Tibial nerve (tissue), 4 donors: ENCODE results near the gene PDGFA. TPM values are rescaled to one million over a fixed set of nuclear protein-coding genes. Genes with fewer than 3 reads are reported as not detected.
A peak's percentile ranks its signal among the peaks of the same experiment; 100 is the strongest.

ENCODE experiments used
- DNase-seq, 2 donors: peaks; one replicate each; pipeline ENCODE4 v3.0.0-alpha.2; 2019; ENCODE audit warnings: low spot score in 2 of 2
- H3K27ac ChIP-seq, 4 donors: fragments of 200-600 bp; sonication (generic) in 3 of 4; one replicate each; pipeline ENCODE4 v1.5.1; 2017 to 2019; ENCODE audit warnings: mild to moderate bottlenecking in 1 of 4
- H3K27me3 ChIP-seq, 2 donors: fragments of 200-600 bp; sonication (generic) in 1 of 2; one replicate each; pipeline versions ENCODE4 v1.5.1 to v1.6.0; 2017 to 2019
- H3K36me3 ChIP-seq, 3 donors: fragments of 200-600 bp; sonication (generic); one replicate each; pipeline ENCODE4 v1.5.1; 2018 to 2019
- H3K4me1 ChIP-seq, 4 donors: fragments of 200-600 bp; sonication (generic) in 3 of 4; one replicate each; pipeline ENCODE4 v1.5.1; 2017 to 2019
- H3K4me3 ChIP-seq, 4 donors: fragments of 200-600 bp; sonication (generic) in 3 of 4; one replicate each; pipeline ENCODE4 v1.5.1; 2017 to 2019; ENCODE audit warnings: mild to moderate bottlenecking in 1 of 4, moderate library complexity in 1 of 4
- H3K9me3 ChIP-seq, 4 donors: fragments of 200-600 bp; sonication (generic) in 3 of 4; one replicate each; pipeline ENCODE4 v1.5.1; 2017 to 2019
- EP300 ChIP-seq, 2 donors: sonication (generic); formaldehyde crosslinking; IDR thresholded peaks; one replicate each; pipeline ENCODE4 v1.6.1; 2017; ENCODE audit warnings: antibody characterized with exemption in 2 of 2, mild to moderate bottlenecking in 1 of 2
- POLR2A ChIP-seq, 2 donors: fragments of 450-650 bp; IDR thresholded peaks; one replicate each; pipeline ENCODE4 v1.6.1; 2017; ENCODE audit warnings: antibody characterized with exemption in 2 of 2, mild to moderate bottlenecking in 2 of 2, moderate library complexity in 2 of 2
- WGBS, 2 donors: methylation state at CpG; one replicate each; pipeline ENCODE4 v1.1.5; 2018; 5-methylcytosine and 5-hydroxymethylcytosine counted together
- total RNA-seq, 4 donors: library from RNA; depleted of rRNA; stranded (reverse); fragments of >200 nt; gene quantifications; one replicate each; pipeline ENCODE4 v1.1.0, GENCODE V29; 2016
- TF ChIP-seq, protein P1 (sequence below), 5 experiments: fragments of 200-600 bp in 3 of 5; fragments of 450-650 bp in 2 of 5; sonication (generic) in 3 of 5; IDR thresholded peaks; one replicate each; pipeline ENCODE4 v1.5.1; 2016 to 2019; ENCODE audit warnings: antibody characterized with exemption in 5 of 5, mild to moderate bottlenecking in 3 of 5, moderate library complexity in 2 of 5

Gene PDGFA
- total RNA-seq, 4 donors from 2014 or later = 33.4 to 84.1 (median 40.6) TPM

- Histone ChIP-seq H3K27me3 (peaks cover 0 to 24% of the 10 kb centered on the region in 2 donors), H3K4me3 (no peak overlapping the region), H3K9me3 (no peaks in the 10 kb centered on the region), H3K27ac (no peak overlapping the region), H3K4me1 (peaks cover 0 to 42% (median 22%) of the 10 kb centered on the region in 4 donors), H3K36me3 (no peaks in the 10 kb centered on the region)
- 84 to 91% methylated on average over 19 to 27 of the region's 27 CpGs for WGBS, 2 donors
- no peak for DNase-seq
- TF ChIP-seq EP300 (IDR thresholded peaks at IDR 0.05) (no peak), POLR2A (IDR thresholded peaks at IDR 0.05) (no peak)
- TF ChIP-seq, protein P1, sequence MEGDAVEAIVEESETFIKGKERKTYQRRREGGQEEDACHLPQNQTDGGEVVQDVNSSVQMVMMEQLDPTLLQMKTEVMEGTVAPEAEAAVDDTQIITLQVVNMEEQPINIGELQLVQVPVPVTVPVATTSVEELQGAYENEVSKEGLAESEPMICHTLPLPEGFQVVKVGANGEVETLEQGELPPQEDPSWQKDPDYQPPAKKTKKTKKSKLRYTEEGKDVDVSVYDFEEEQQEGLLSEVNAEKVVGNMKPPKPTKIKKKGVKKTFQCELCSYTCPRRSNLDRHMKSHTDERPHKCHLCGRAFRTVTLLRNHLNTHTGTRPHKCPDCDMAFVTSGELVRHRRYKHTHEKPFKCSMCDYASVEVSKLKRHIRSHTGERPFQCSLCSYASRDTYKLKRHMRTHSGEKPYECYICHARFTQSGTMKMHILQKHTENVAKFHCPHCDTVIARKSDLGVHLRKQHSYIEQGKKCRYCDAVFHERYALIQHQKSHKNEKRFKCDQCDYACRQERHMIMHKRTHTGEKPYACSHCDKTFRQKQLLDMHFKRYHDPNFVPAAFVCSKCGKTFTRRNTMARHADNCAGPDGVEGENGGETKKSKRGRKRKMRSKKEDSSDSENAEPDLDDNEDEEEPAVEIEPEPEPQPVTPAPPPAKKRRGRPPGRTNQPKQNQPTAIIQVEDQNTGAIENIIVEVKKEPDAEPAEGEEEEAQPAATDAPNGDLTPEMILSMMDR (IDR thresholded peaks at IDR 0.05) = no peak
Observed at GRCh38 chr7:453597-454306, 65.9 kb downstream of the PDGFA start.

DNA sequence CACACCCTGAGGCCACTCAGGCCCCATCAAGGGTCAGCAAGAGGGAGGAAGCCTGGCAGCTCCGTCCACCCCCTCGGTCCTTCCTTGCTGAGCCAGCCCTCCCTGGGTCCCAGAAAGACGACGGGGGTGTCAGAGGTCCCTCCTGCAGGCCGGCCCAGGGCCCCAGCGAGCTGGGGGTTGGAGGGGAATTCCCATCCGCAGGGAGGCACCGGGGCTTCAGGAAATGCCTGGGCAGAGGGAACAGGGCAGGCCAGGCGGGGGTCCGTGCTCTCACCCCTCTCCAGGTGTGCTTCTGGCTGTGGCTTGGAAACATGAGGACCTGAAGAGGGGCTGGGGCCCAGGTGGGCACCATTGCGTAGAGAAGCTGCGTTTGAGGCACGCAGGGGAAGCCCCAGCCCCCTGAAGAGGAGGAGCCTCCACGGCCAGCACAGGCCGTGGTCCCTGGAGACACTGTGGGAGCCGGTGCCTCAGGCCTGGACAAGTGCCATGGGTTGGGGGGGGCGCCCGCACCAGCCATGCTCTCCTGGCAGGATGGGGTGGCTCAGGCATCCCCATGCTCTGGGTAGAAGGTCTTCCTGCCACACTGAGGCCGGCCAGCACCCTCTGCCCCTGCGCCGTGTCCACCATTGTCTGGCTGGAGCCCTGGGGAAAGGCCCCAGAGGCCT, 66.7 kb downstream of the PDGFA start:
- WGBS, 2 donors = 52 to 100% methylated on average over 1 to 16 of the region's 21 CpGs
- Histone ChIP-seq H3K4me3 (no peak overlapping the region), H3K27ac (no peak overlapping the region)

DNA sequence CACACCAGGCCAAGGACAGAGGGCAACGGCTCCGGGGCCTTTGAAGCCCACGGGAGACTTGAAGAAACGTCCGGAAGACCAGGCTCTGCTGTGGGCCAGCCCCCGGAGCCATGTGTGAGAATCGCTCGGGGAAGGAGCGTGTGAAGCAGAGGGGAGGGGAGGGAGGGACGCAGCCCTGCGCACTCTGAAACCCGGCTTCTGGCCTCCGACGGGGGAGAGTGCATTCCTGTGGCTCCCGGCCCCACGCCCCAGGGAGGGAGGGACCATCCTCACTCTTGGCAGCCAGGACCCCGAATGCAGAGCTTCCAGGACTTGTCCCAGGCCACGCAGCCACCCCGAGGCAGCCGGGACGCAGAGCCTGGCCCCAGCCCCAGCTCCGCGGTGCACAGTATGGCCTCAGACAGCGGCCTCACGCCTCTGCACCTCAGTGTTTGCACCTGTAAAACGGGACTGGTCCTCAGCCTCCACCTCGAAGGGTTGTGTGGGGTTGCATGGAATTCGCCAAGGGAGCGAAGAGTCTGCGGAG, 67.4 kb downstream of the PDGFA start:
- H3K27ac ChIP-seq = peak overlapping the region in 1 of 4 donors; percentile 31
- H3K36me3 ChIP-seq = no peaks in the 10 kb centered on the region
- no peak for DNase-seq
- WGBS, 2 donors = 12 to 15% methylated on average over 23 to 24 of the region's 30 CpGs
- H3K27me3 ChIP-seq = peaks cover 0 to 24% of the 10 kb centered on the region in 2 donors
- peaks cover 0 to 42% (median 22%) of the 10 kb centered on the region in 4 donors for H3K4me1 ChIP-seq
- H3K9me3 ChIP-seq = no peaks in the 10 kb centered on the region
- peak overlapping the region in 1 of 4 donors; percentile 8 for H3K4me3 ChIP-seq
- no peak for TF ChIP-seq POLR2A (IDR thresholded peaks at IDR 0.05)
- no peak for TF ChIP-seq EP300 (IDR thresholded peaks at IDR 0.05)
- TF ChIP-seq, protein P1 (IDR thresholded peaks at IDR 0.05) = no peak

More for the DNA sequence above, 66.7 kb downstream of the PDGFA start:
- DNase-seq = no peak
- TF ChIP-seq, protein P1 (IDR thresholded peaks at IDR 0.05) = no peak
- TF ChIP-seq EP300 (IDR thresholded peaks at IDR 0.05) = no peak
- TF ChIP-seq POLR2A (IDR thresholded peaks at IDR 0.05) = no peak
- Histone ChIP-seq H3K9me3 (no peaks in the 10 kb centered on the region), H3K4me1 (peaks cover 0 to 42% (median 22%) of the 10 kb centered on the region in 4 donors), H3K27me3 (peaks cover 0 to 24% of the 10 kb centered on the region in 2 donors), H3K36me3 (no peaks in the 10 kb centered on the region)

DNA sequence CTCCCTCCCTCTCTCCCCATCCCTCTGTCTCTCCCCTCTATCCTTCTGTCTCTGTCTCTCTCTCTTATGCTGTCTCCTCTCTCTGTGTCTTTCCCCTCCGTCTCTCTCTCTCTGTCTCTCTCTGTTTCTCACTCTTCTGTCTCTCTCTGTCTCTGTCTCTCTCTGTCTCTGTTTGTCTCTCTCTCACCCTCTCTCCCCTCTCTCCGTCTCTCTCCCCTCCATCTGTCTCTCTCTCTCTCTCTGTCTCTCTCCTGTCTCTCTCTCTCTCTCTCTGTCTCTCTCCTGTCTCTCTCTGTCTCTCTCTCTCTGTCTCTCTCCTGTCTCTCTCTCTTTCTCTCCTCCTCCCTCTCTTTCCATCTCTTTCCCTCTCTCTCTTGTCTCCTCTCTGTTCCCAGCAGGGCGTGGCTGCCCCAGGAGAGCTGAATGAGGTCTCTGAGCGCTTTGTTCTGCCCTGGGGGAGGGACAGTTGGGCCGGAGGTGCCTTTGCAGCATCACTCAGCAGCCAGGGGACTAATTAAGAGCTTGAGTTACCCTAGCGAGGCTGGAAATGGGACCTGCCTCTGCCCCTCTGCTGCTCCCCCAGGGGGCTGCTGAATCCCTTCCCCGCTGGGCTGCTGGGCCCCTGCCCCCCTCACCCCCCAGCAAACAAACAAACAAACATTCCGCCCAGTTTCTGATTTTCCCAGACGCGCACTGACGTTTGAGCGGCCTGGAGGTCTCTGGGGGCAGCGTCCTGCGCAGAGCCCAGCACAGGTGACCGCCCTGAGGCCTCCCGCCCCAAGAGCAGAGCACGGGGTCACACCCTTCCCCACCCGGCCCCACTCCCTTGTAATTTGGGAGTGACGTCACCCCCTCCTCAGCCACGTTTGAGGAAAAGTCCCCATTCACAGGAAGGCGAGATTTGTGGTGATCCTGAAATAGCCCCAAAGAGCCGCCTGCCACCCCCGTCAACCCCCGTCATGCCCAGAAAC, 68.1 kb downstream of the PDGFA start:
- Histone ChIP-seq H3K4me1 (peaks cover 0 to 42% (median 22%) of the 10 kb centered on the region in 4 donors), H3K27me3 (peaks cover 0 to 24% of the 10 kb centered on the region in 2 donors), H3K9me3 (no peaks in the 10 kb centered on the region), H3K4me3 (peak overlapping the region in 1 of 4 donors; percentile 8), H3K36me3 (no peaks in the 10 kb centered on the region), H3K27ac (peak overlapping the region in 1 of 4 donors; percentile 31)
- TF ChIP-seq EP300 (IDR thresholded peaks at IDR 0.05) (no peak), POLR2A (IDR thresholded peaks at IDR 0.05) (no peak)
- TF ChIP-seq, protein P1 (IDR thresholded peaks at IDR 0.05) = no peak
- no peak for DNase-seq
- WGBS, 2 donors = 44 to 47% methylated on average over 17 to 24 of the region's 24 CpGs
